Mucosa of descending colon (tissue), 3 donors: ENCODE measurements around the gene RELN. TPM values are rescaled to one million over a fixed set of nuclear protein-coding genes. Genes with fewer than 3 reads are reported as not detected.
"Not testable (repeated sequence)": the region's sequence is repeated elsewhere in the genome, so short reads cannot be mapped to it uniquely, and the experiment has no call there.

Experiments used
- ATAC-seq: fragments of 200-7000 bp; cut with Tn5 transposase; one replicate; pipeline ENCODE4 v1.9.1; 2020; ENCODE audit warnings: mild to moderate bottlenecking, moderate library complexity
- DNase-seq, 3 donors: peaks; one replicate each; pipeline ENCODE4 v3.0.0-alpha.2; 2020
- H3K36me3 ChIP-seq: fragments of 200-600 bp; one replicate; pipeline ENCODE4 v1.8.0; 2021; ENCODE audit warnings: low read depth, mild to moderate bottlenecking
- H3K4me1 ChIP-seq: fragments of 200-600 bp; one replicate; pipeline ENCODE4 v1.8.0; 2021; ENCODE audit warnings: low read depth, mild to moderate bottlenecking
- H3K4me3 ChIP-seq: fragments of 200-600 bp; one replicate; pipeline ENCODE4 v1.8.0; 2021; ENCODE audit warnings: mild to moderate bottlenecking
- H3K9me3 ChIP-seq: fragments of 200-600 bp; one replicate; pipeline ENCODE4 v1.8.0; 2021; ENCODE audit warnings: mild to moderate bottlenecking
- CTCF ChIP-seq: fragments of 200-600 bp; IDR thresholded peaks from one replicate; pipeline ENCODE4 v1.8.0; 2022; ENCODE audit warnings: antibody characterized with exemption, mild to moderate bottlenecking
- intact Hi-C, 2 donors: fragments of 100-400 bp; cut with DNase I in 1 of 2; cut with micrococcal nuclease in 1 of 2; formaldehyde crosslinking; loops; one replicate each; pipeline versions ENCODE4 v1.11.0 to v1.11.1; 2022; cut with DNase I, micrococcal nuclease
- total RNA-seq, 3 donors: library from RNA; stranded (reverse); fragmentation: NEBNext Ultra II Directional in 2 of 3; extraction: Animal tissue kit (Norgen Biotek cat#: 25700) in 2 of 3; gene quantifications; one replicate each; pipeline versions ENCODE4 v1.2.1 to v1.2.4, GENCODE V29; 2021 to 2023
- donor health status: DM: no; HTN: no; CAD: no; lungs with moderate emphysema.
- donor health status: DM: no; HTN: no; CAD: no.
- donor health status: DM: no; HTN: yes; CAD: no.

Gene RELN
- total RNA-seq, 3 donors from 2014 or later: 1.1 to 4.4 (median 2.4) TPM

- DNase-seq (no peak), ATAC-seq (no peak)
Observed at GRCh38 chr7:103824251-103824650, 165.2 kb downstream of the RELN start.

GRCh38 chr7:103823084-103823483, 166.4 kb downstream of the RELN start:
- Histone ChIP-seq H3K36me3 (no peaks in the 10 kb centered on the region), H3K4me3 (no peak overlapping the region), H3K9me3 (no peaks in the 10 kb centered on the region), H3K4me1 (no peaks in the 10 kb centered on the region)
- intact Hi-C loops: no loop called here
- TF ChIP-seq CTCF: no peak
- ATAC-seq (no peak), DNase-seq (no peak)

More at GRCh38 chr7:103824251-103824650, 165.2 kb downstream of the RELN start:
- TF ChIP-seq CTCF: no peak
- Histone ChIP-seq H3K9me3 (no peaks in the 10 kb centered on the region), H3K4me3 (no peak overlapping the region), H3K4me1 (no peaks in the 10 kb centered on the region), H3K36me3 (no peaks in the 10 kb centered on the region)
- intact Hi-C loops: no loop called here

GRCh38 chr7:103821092-103821491, 168.4 kb downstream of the RELN start:
- no peak for DNase-seq
- intact Hi-C loops: no loop called here
- H3K4me3 ChIP-seq: no peak overlapping the region
- no peaks in the 10 kb centered on the region for H3K4me1 ChIP-seq
- no peaks in the 10 kb centered on the region for H3K9me3 ChIP-seq
- no peak for TF ChIP-seq CTCF
- no peaks in the 10 kb centered on the region for H3K36me3 ChIP-seq
- ATAC-seq: no peak

- DNase-seq: not testable (repeated sequence)
Observed at GRCh38 chr7:103815972-103816371, 173.5 kb downstream of the RELN start.

GRCh38 chr7:103813970-103814369, 175.5 kb downstream of the RELN start:
- intact Hi-C loops: no loop called here
- no peaks in the 10 kb centered on the region for H3K36me3 ChIP-seq
- DNase-seq: no peak
- no peaks in the 10 kb centered on the region for H3K4me1 ChIP-seq
- no peaks in the 10 kb centered on the region for H3K9me3 ChIP-seq
- ATAC-seq: no peak
- no peak for TF ChIP-seq CTCF
- H3K4me3 ChIP-seq: no peak overlapping the region

More at GRCh38 chr7:103815972-103816371, 173.5 kb downstream of the RELN start:
- H3K4me3 ChIP-seq, H3K4me1 ChIP-seq, H3K36me3 ChIP-seq, ATAC-seq, H3K9me3 ChIP-seq, intact Hi-C loops: not testable (repeated sequence)

- TF ChIP-seq CTCF: no peak
- Histone ChIP-seq H3K36me3 (no peaks in the 10 kb centered on the region), H3K4me3 (no peak overlapping the region), H3K4me1 (no peaks in the 10 kb centered on the region), H3K9me3 (no peaks in the 10 kb centered on the region)
- ATAC-seq (peak; percentile 94), DNase-seq (peak in 1 of 3 donors; percentile 33)
- intact Hi-C loops: no loop called here
Observed at GRCh38 chr7:103811997-103812396, 177.5 kb downstream of the RELN start.
